Measurements from ENCODE around the gene HPSE2. TPM values are rescaled to one million over a fixed set of nuclear protein-coding genes. Genes with fewer than 3 reads are reported as not detected.

Gene HPSE2
- total and polyA plus RNA-seq, 2 of the 8 experiments (the other 6 are each of a cell fraction or from before 2014, with no cell fraction given), result 0.41 to 0.58 TPM

DNA sequence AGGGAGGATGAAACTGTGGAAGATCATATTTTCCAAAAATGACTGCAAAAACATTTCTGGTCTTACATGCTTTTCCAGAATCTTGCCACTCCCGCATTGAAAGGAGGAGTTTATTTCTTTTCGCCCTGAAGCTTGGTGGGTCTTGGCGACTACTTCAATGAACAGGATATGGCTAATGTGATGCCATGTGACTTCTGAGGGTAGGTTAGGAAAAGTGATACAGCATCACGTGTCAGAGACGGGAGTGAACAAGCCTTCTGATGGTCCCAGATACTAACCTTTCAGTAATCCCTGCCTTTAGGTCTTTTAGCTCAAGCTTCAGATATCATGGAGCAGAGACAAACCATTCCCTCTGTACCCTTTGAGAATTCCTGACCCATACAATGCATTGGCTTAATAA lies 596.7 kb downstream of the HPSE2 start:
- no peak for FAIRE-seq
- Histone ChIP-seq H3K18ac (ENCODE audit: extremely low read depth, low read length) (no peak overlapping the region), H3K9ac (replicated peaks in 1 of 4; ENCODE audit: extremely low read depth in 1 of 4, low read depth in 3 of 4, low read length in 3 of 4) (no peak overlapping the region), H2BK15ac (ENCODE audit: low read length) (no peak overlapping the region), H3K4me3 (ENCODE audit: extremely low read depth in 1 of 4, insufficient read depth in 2 of 4, low read depth in 3 of 4, low read length in 4 of 4) (no peak overlapping the region), H3K4me1 (replicated peaks in 1 of 4; ENCODE audit: control insufficient read depth in 3 of 4, insufficient read depth in 4 of 4, low read length in 3 of 4) (peaks cover 0 to 2% (median 0%) of the 10 kb centered on the region in 4 experiments; a peak in 1 of 7 replicates), H2BK120ac (replicated peaks; ENCODE audit: low read depth, low read length) (no peak overlapping the region), H3K14ac (ENCODE audit: insufficient read length) (no peak overlapping the region), H3K9me3 (ENCODE audit: insufficient read depth in 2 of 2, low read depth in 1 of 2, low read length in 1 of 2) (no peaks in the 10 kb centered on the region), H4K5ac (ENCODE audit: insufficient read length, low read depth, low read length) (no peak overlapping the region), H3K23me2 (ENCODE audit: low read depth, low read length) (no peaks in the 10 kb centered on the region), H4K91ac (replicated peaks; ENCODE audit: insufficient read length, low read length) (no peak overlapping the region), H4K8ac (ENCODE audit: extremely low read depth, insufficient read depth, low read length) (no peak overlapping the region), H3K79me1 (ENCODE audit: low read depth, low read length) (no peaks in the 10 kb centered on the region), H3K23ac (ENCODE audit: insufficient read length) (no peak overlapping the region), H2AK5ac (ENCODE audit: low read depth, low read length) (no peak overlapping the region), H3K79me2 (ENCODE audit: control insufficient read depth in 1 of 2, insufficient read depth in 2 of 2, low read length in 2 of 2) (no peaks in the 10 kb centered on the region), H3K56ac (replicated peaks; ENCODE audit: insufficient read length, low read depth, low read length) (no peak overlapping the region), H3K4me2 (ENCODE audit: insufficient read depth in 1 of 2, low read depth in 2 of 2, low read length in 2 of 2) (no peak overlapping the region), H3K27me3 (replicated peaks in 1 of 4; ENCODE audit: control insufficient read depth in 3 of 4, extremely low read depth in 1 of 4, insufficient read depth in 3 of 4, low read length in 3 of 4) (no peaks in the 10 kb centered on the region), H4K20me1 (replicated peaks in 1 of 2; ENCODE audit: control insufficient read depth in 1 of 2, insufficient read depth in 2 of 2, low read length in 2 of 2) (no peaks in the 10 kb centered on the region), H3K4ac (replicated peaks; ENCODE audit: insufficient read length, low read depth, low read length) (no peak overlapping the region), H2BK5ac (ENCODE audit: low read depth, low read length) (no peak overlapping the region), H2BK12ac (ENCODE audit: low read depth, low read length) (no peak overlapping the region), H2AFZ (ENCODE audit: low read length) (no peak overlapping the region), H3K27ac (ENCODE audit: low read depth, low read length) (no peak overlapping the region), H2BK20ac (ENCODE audit: low read length) (no peak overlapping the region), H3K36me3 (ENCODE audit: control insufficient read depth in 2 of 4, insufficient read depth in 4 of 4, low read length in 3 of 4) (no peaks in the 10 kb centered on the region)
- ChIA-PET CTCF (ENCODE audit: partially characterized antibody) (no interaction called here), POLR2A (ENCODE audit: partially characterized antibody) (interaction anchor here (1.5 kb wide), 1 partner anchor 8 kb away, joined by 3 read pairs; no protein-coding TSS in a partner anchor)
- DNase-seq (ENCODE audit: low read depth in 1 of 2, low spot score in 2 of 2), result no peak
- 86% methylated on average over 5 of the region's 5 CpGs; no CpG with 5 or more reads in 1 of the 2 experiments for WGBS, 2 experiments (ENCODE audit: extremely low coverage in 1 of 2, insufficient coverage in 1 of 2, insufficient read length in 1 of 2, insufficient replicate concordance in 2 of 2, low coverage in 1 of 2, low lambda C conversion rate in 2 of 2, missing lambda C conversion rate in 1 of 2)
- TF ChIP-seq POLR2A (IDR thresholded peaks at IDR 0.05; ENCODE audit: control extremely low read depth in 1 of 2, low read depth in 2 of 2, low read length in 2 of 2) (no peak), RBBP5 (IDR thresholded peaks at IDR 0.05; ENCODE audit: borderline replicate concordance, low read depth, low read length) (no peak), ASH2L (IDR thresholded peaks at IDR 0.05; ENCODE audit: low read length) (no peak), SP4 (IDR thresholded peaks at IDR 0.05; ENCODE audit: low read length) (no peak), HDAC6 (IDR thresholded peaks at IDR 0.05; ENCODE audit: low read depth, low read length) (no peak), RNF2 (IDR thresholded peaks at IDR 0.05; ENCODE audit: borderline replicate concordance, low read depth, low read length, missing control alignments, poor library complexity, severe bottlenecking) (no peak), SP2 (IDR thresholded peaks at IDR 0.05; ENCODE audit: low read length) (no peak), NRF1 (IDR thresholded peaks at IDR 0.05; ENCODE audit: low read depth, low read length) (no peak), CBX8 (IDR thresholded peaks at IDR 0.05; ENCODE audit: borderline replicate concordance, low read depth, low read length) (no peak), TCF12 (IDR thresholded peaks at IDR 0.05; ENCODE audit: low read depth, low read length) (no peak), FOSL1 (IDR thresholded peaks at IDR 0.05; ENCODE audit: insufficient read depth, low read depth, low read length) (no peak), SP1 (IDR thresholded peaks at IDR 0.05; ENCODE audit: low read depth, low read length) (no peak), CTCF (IDR thresholded peaks at IDR 0.05; ENCODE audit: control extremely low read depth in 1 of 3, insufficient read depth in 1 of 3, low read depth in 1 of 3, low read length in 3 of 3) (no peak)

All from H1 (cell line).